GM18858 (cell line): ENCODE results near the gene SET.

Experiments
- ATAC-seq: cut with Tn5 transposase; IDR thresholded peaks from one replicate; pipeline ENCODE4 v1.9.1; 2021; ENCODE audit not compliant: unreplicated experiment

Gene SET

GRCh38 chr9:128728298-128728697 lies 39.3 kb downstream of the SET start:
- ATAC-seq = no peak

GRCh38 chr9:128729302-128729701 lies 40.3 kb downstream of the SET start:
- ATAC-seq = no peak

- no peak for ATAC-seq
These were observed 40.9 kb downstream of the SET start for GRCh38 chr9:128729766-128730517.

GRCh38 chr9:128731093-128731492 lies 42.1 kb downstream of the SET start:
- ATAC-seq = no peak

- no peak for ATAC-seq
These were observed 42.7 kb downstream of the SET start for GRCh38 chr9:128731691-128732090.

- ATAC-seq = no peak
These were observed 43.6 kb downstream of the SET start for GRCh38 chr9:128732576-128732975.

GRCh38 chr9:128733256-128733655 lies 44.2 kb downstream of the SET start:
- ATAC-seq = no peak

GRCh38 chr9:128735373-128735772 lies 46.4 kb downstream of the SET start:
- no peak for ATAC-seq

- ATAC-seq = no peak
These were observed 53.4 kb downstream of the SET start for GRCh38 chr9:128742401-128742800.

GRCh38 chr9:128743421-128743820 lies 54.4 kb downstream of the SET start:
- no peak for ATAC-seq
